Colonic mucosa (tissue), 4 donors: ENCODE data around the gene MRTO4. TPM values are rescaled to one million over a fixed set of nuclear protein-coding genes. Genes with fewer than 3 reads are reported as not detected.
A peak's percentile ranks its signal among the peaks of the same experiment; 100 is the strongest.

Source experiments
- DNase-seq: peaks from one replicate; pipeline ENCODE4 v3.0.0-alpha.2; 2020
- H3K27ac ChIP-seq: fragments of 200-600 bp; one replicate; pipeline ENCODE4 v1.8.0; 2021
- H3K27me3 ChIP-seq: fragments of 200-600 bp; one replicate; pipeline ENCODE4 v1.8.0; 2021
- H3K36me3 ChIP-seq: fragments of 200-600 bp; one replicate; pipeline ENCODE4 v1.8.0; 2021
- H3K4me1 ChIP-seq: fragments of 200-600 bp; one replicate; pipeline ENCODE4 v1.8.0; 2021; ENCODE audit warnings: mild to moderate bottlenecking
- H3K4me3 ChIP-seq: fragments of 200-600 bp; one replicate; pipeline ENCODE4 v1.8.0; 2021
- H3K9ac ChIP-seq, 2 donors: one replicate each; pipeline ENCODE4 v1.7.0; 2013; ENCODE audit warnings: control low read depth in 2 of 2, low read depth in 2 of 2, low read length in 2 of 2
- H3K9me3 ChIP-seq: fragments of 200-600 bp; one replicate; pipeline ENCODE4 v1.8.0; 2021
- CTCF ChIP-seq: fragments of 200-600 bp; IDR thresholded peaks from one replicate; pipeline ENCODE4 v1.8.0; 2022; ENCODE audit warnings: antibody characterized with exemption, mild to moderate bottlenecking
- intact Hi-C: fragments of 100-400 bp; cut with DNase I; formaldehyde crosslinking; loops from one replicate; pipeline ENCODE4 v1.14.1; 2022
- total RNA-seq, 2 donors: library from RNA; stranded (reverse); fragmentation: NEBNext Ultra II Directional in 1 of 2; extraction: Animal tissue kit (Norgen Biotek cat#: 25700) in 1 of 2; gene quantifications; one replicate each; pipeline ENCODE4 v1.2.1, GENCODE V29; 2021
- donor health status: healthy.
- donor health status: DM: no; HTN: no; CAD: no.
- donor health status: DM: no; HTN: no; CAD: no.

The MRTO4 gene
- total RNA-seq, 2 donors from 2014 or later = 12.7 to 46.0 TPM

- Histone ChIP-seq H3K4me1 (peaks cover 11% of the 10 kb centered on the region), H3K27ac (no peak overlapping the region), H3K36me3 (no peaks in the 10 kb centered on the region), H3K9ac (no peak overlapping the region), H3K27me3 (no peaks in the 10 kb centered on the region), H3K9me3 (no peaks in the 10 kb centered on the region), H3K4me3 (no peak overlapping the region)
- no peak for DNase-seq
- intact Hi-C loops = no loop called here
- TF ChIP-seq CTCF = no peak
These were observed 54.3 kb downstream of the MRTO4 start for GRCh38 chr1:19305880-19306279.

- Histone ChIP-seq H3K4me3 (no peak overlapping the region), H3K9me3 (no peaks in the 10 kb centered on the region), H3K27me3 (no peaks in the 10 kb centered on the region), H3K27ac (no peak overlapping the region), H3K4me1 (peaks cover 12% of the 10 kb centered on the region), H3K36me3 (no peaks in the 10 kb centered on the region), H3K9ac (no peak overlapping the region)
- intact Hi-C loops = no loop called here
- DNase-seq = no peak
- no peak for TF ChIP-seq CTCF
These were observed 55.3 kb downstream of the MRTO4 start for GRCh38 chr1:19306941-19307340.

- Histone ChIP-seq H3K27ac (peak overlapping the region; percentile 74), H3K9ac (peak overlapping the region; percentile 48 to 55), H3K27me3 (no peaks in the 10 kb centered on the region), H3K4me1 (peaks cover 16% of the 10 kb centered on the region), H3K4me3 (no peak overlapping the region), H3K9me3 (no peaks in the 10 kb centered on the region), H3K36me3 (no peaks in the 10 kb centered on the region)
- intact Hi-C loops = no loop called here
- no peak for TF ChIP-seq CTCF
- peak; percentile 88 for DNase-seq
These were observed 56.3 kb downstream of the MRTO4 start for GRCh38 chr1:19307794-19308508.

GRCh38 chr1:19308509-19308907 lies 56.9 kb downstream of the MRTO4 start:
- no peak for DNase-seq
- peaks cover 18% of the 10 kb centered on the region for H3K4me1 ChIP-seq

GRCh38 chr1:19309123-19309813 lies 57.7 kb downstream of the MRTO4 start:
- DNase-seq = no peak
- Histone ChIP-seq H3K9ac (no peak overlapping the region), H3K9me3 (no peaks in the 10 kb centered on the region), H3K36me3 (no peaks in the 10 kb centered on the region), H3K4me1 (peaks cover 18% of the 10 kb centered on the region), H3K27me3 (no peaks in the 10 kb centered on the region), H3K4me3 (no peak overlapping the region), H3K27ac (peak overlapping the region; percentile 74)
- intact Hi-C loops = no loop called here
- no peak for TF ChIP-seq CTCF

More at GRCh38 chr1:19308509-19308907, 56.9 kb downstream of the MRTO4 start:
- Histone ChIP-seq H3K27ac (peak overlapping the region; percentile 74), H3K4me3 (no peak overlapping the region), H3K27me3 (no peaks in the 10 kb centered on the region), H3K36me3 (no peaks in the 10 kb centered on the region), H3K9me3 (no peaks in the 10 kb centered on the region), H3K9ac (peak overlapping the region; percentile 18 to 48)
- no peak for TF ChIP-seq CTCF
- intact Hi-C loops = no loop called here

Other genes starting within 250 kb of the MRTO4 start
- gene UBR4, start 41.5 kb upstream of the MRTO4 start, total RNA-seq = 100 to 1,000 TPM in 1 of 2 donors, 10 to 100 TPM in 1; 97.7 to 114 TPM
- 10 to 100 TPM; 35.3 to 51.1 TPM for gene EMC1, start 281 bp upstream of the MRTO4 start, total RNA-seq
- gene AKR7A3, start 37.0 kb downstream of the MRTO4 start, total RNA-seq = 100 to 1,000 TPM in 1 of 2 donors, 10 to 100 TPM in 1; 97.0 to 119 TPM
- 100 to 1,000 TPM; 112 to 129 TPM for gene AKR7A2, start 60.3 kb downstream of the MRTO4 start, total RNA-seq
- gene SLC66A1, start 60.5 kb downstream of the MRTO4 start, total RNA-seq = 10 to 100 TPM; 10.6 to 13.1 TPM
- 100 to 1,000 TPM; 397 to 407 TPM for gene CAPZB, start 233.7 kb downstream of the MRTO4 start, total RNA-seq